ENCODE data around the gene GDF15.
A peak's percentile ranks its signal among the peaks of the same experiment; 100 is the strongest.

GDF15 gene

GRCh38 chr19:18433015-18433691 is 47.2 kb downstream of the GDF15 start:
- Histone ChIP-seq H3K9ac (ENCODE audit: insufficient read length) (no peak overlapping the region), H3K27ac (peak overlapping the region; percentile 71; the same call in 1 of the 2 replicates), H3K36me3 (ENCODE audit: insufficient read depth, low read length) (peaks cover 17% of the 10 kb centered on the region; the same call in 1 of the 2 replicates), H3K4me3 (peak overlapping the region; percentile 34), H3K9me3 (ENCODE audit: low read depth, low read length) (no peaks in the 10 kb centered on the region)
- DNase-seq (ENCODE audit: low read depth, low spot score): no peak
- no peak for TF ChIP-seq FOXP2 (optimal IDR thresholded peaks at IDR 0.05; ENCODE audit: control extremely low read depth, extremely low read length, insufficient read depth)
- TF ChIP-seq EZH2 (IDR thresholded peaks at IDR 0.05): no peak
- TF ChIP-seq POLR2AphosphoS5 (IDR thresholded peaks at IDR 0.05; ENCODE audit: borderline replicate concordance, low read depth, low read length): no peak; the same call in 1 of the 2 replicates

- no peaks in the 10 kb centered on the region for H3K9me3 ChIP-seq (ENCODE audit: low read depth, low read length)
- TF ChIP-seq EZH2 (IDR thresholded peaks at IDR 0.05) (no peak), FOXP2 (optimal IDR thresholded peaks at IDR 0.05; ENCODE audit: control extremely low read depth, extremely low read length, insufficient read depth) (no peak), POLR2AphosphoS5 (IDR thresholded peaks at IDR 0.05; ENCODE audit: borderline replicate concordance, low read depth, low read length) (no peak)
- DNase-seq (ENCODE audit: low read depth, low spot score): no peak
- peak overlapping the region; percentile 48; the same call in 1 of the 2 replicates for H3K27ac ChIP-seq
- H3K9ac ChIP-seq (ENCODE audit: insufficient read length): no peak overlapping the region
- peak overlapping the region; percentile 43 for H3K4me3 ChIP-seq
- peaks cover 17% of the 10 kb centered on the region; the same call in 1 of the 2 replicates for H3K36me3 ChIP-seq (ENCODE audit: insufficient read depth, low read length)
These were observed 47.9 kb downstream of the GDF15 start for GRCh38 chr19:18433735-18434398.

- DNase-seq (ENCODE audit: low read depth, low spot score): no peak
- Histone ChIP-seq H3K27ac (peak overlapping the region; percentile 48; the same call in 1 of the 2 replicates), H3K9me3 (ENCODE audit: low read depth, low read length) (no peaks in the 10 kb centered on the region), H3K36me3 (ENCODE audit: insufficient read depth, low read length) (peaks cover 17% of the 10 kb centered on the region; the same call in 1 of the 2 replicates), H3K9ac (ENCODE audit: insufficient read length) (no peak overlapping the region), H3K4me3 (no peak overlapping the region)
- TF ChIP-seq POLR2AphosphoS5 (IDR thresholded peaks at IDR 0.05; ENCODE audit: borderline replicate concordance, low read depth, low read length): no peak; the same call in 1 of the 2 replicates
- TF ChIP-seq EZH2 (IDR thresholded peaks at IDR 0.05): no peak
- TF ChIP-seq FOXP2 (optimal IDR thresholded peaks at IDR 0.05; ENCODE audit: control extremely low read depth, extremely low read length, insufficient read depth): no peak
These were observed 48.6 kb downstream of the GDF15 start for GRCh38 chr19:18434411-18435175.

- no peak for DNase-seq (ENCODE audit: low read depth, low spot score)
- Histone ChIP-seq H3K27ac (no peak overlapping the region), H3K4me3 (no peak overlapping the region), H3K9me3 (ENCODE audit: low read depth, low read length) (no peaks in the 10 kb centered on the region), H3K9ac (ENCODE audit: insufficient read length) (no peak overlapping the region), H3K36me3 (ENCODE audit: insufficient read depth, low read length) (peaks cover 17% of the 10 kb centered on the region; the same call in 1 of the 2 replicates)
- TF ChIP-seq POLR2AphosphoS5 (IDR thresholded peaks at IDR 0.05; ENCODE audit: borderline replicate concordance, low read depth, low read length) (no peak), EZH2 (IDR thresholded peaks at IDR 0.05) (no peak), FOXP2 (optimal IDR thresholded peaks at IDR 0.05; ENCODE audit: control extremely low read depth, extremely low read length, insufficient read depth) (no peak)
These were observed 49.4 kb downstream of the GDF15 start for GRCh38 chr19:18435178-18435841.

GRCh38 chr19:18435842-18436670 is 50.1 kb downstream of the GDF15 start:
- peak overlapping the region; percentile 88 for H3K4me3 ChIP-seq
- H3K36me3 ChIP-seq (ENCODE audit: insufficient read depth, low read length): peaks cover 13% of the 10 kb centered on the region; the same call in 1 of the 2 replicates
- H3K27ac ChIP-seq: no peak overlapping the region
- H3K9ac ChIP-seq (ENCODE audit: insufficient read length): no peak overlapping the region
- TF ChIP-seq EZH2 (IDR thresholded peaks at IDR 0.05): no peak
- no peak; the same call in 1 of the 2 replicates for TF ChIP-seq POLR2AphosphoS5 (IDR thresholded peaks at IDR 0.05; ENCODE audit: borderline replicate concordance, low read depth, low read length)
- no peak for TF ChIP-seq FOXP2 (optimal IDR thresholded peaks at IDR 0.05; ENCODE audit: control extremely low read depth, extremely low read length, insufficient read depth)
- no peaks in the 10 kb centered on the region for H3K9me3 ChIP-seq (ENCODE audit: low read depth, low read length)
- DNase-seq (ENCODE audit: low read depth, low spot score): no peak

- Histone ChIP-seq H3K4me3 (peak overlapping the region; percentile 88), H3K36me3 (ENCODE audit: insufficient read depth, low read length) (peaks cover 13% of the 10 kb centered on the region; the same call in 1 of the 2 replicates), H3K27ac (no peak overlapping the region), H3K9me3 (ENCODE audit: low read depth, low read length) (no peaks in the 10 kb centered on the region), H3K9ac (ENCODE audit: insufficient read length) (no peak overlapping the region)
- peak; percentile 48; the same call in 1 of the 2 replicates for TF ChIP-seq POLR2AphosphoS5 (IDR thresholded peaks at IDR 0.05; ENCODE audit: borderline replicate concordance, low read depth, low read length)
- no peak for TF ChIP-seq FOXP2 (optimal IDR thresholded peaks at IDR 0.05; ENCODE audit: control extremely low read depth, extremely low read length, insufficient read depth)
- no peak for DNase-seq (ENCODE audit: low read depth, low spot score)
These were observed 50.9 kb downstream of the GDF15 start for GRCh38 chr19:18436671-18437490.
